IMR-90 (cell line): Measurements from ENCODE around the gene LZTS3. TPM values are rescaled to one million over a fixed set of nuclear protein-coding genes. Genes with fewer than 3 reads are reported as not detected.

Experiments used
- ATAC-seq: fragments of 200-7000 bp; cut with Tn5 transposase; 2 replicates; pipeline ENCODE4 v1.9.1; 2020; ENCODE audit warnings: low read depth, mild to moderate bottlenecking, moderate library complexity
- BruUV-seq: library from RNA; stranded (reverse); fragments of 400-500 nt; replicated peaks from 2 replicates; lab custom pipeline; 2021; lab: Mats Ljungman, UMichigan
- CTCF ChIA-PET: fragments of 300-600 bp; formaldehyde crosslinking; extraction: SDS; loops from one replicate; lab custom pipeline; 2021; ENCODE audit warnings: antibody characterized with exemption; lab: Yijun Ruan, JAX
- POLR2A ChIA-PET: fragments of 300-600 bp; sonication (Branson Sonifier 250); formaldehyde crosslinking; loops from one replicate; lab custom pipeline; 2022; ENCODE audit warnings: antibody characterized with exemption; ENCODE audit not compliant: unreplicated experiment; lab: Charles Lee
- DNase-seq: peaks from one replicate; pipeline ENCODE4 v3.0.0; 2013
- H2AFZ ChIP-seq: replicated peaks from 2 replicates; pipeline ENCODE3; 2013; ENCODE audit warnings: low read length, mild to moderate bottlenecking; ENCODE audit not compliant: poor library complexity
- H2AK5ac ChIP-seq: 2 replicates; pipeline ENCODE4 v1.6.1; 2013; ENCODE audit warnings: low read depth, low read length, inconsistent platforms
- H2AK9ac ChIP-seq: replicated peaks from 2 replicates; pipeline ENCODE3; 2013; ENCODE audit warnings: mild to moderate bottlenecking, low read depth, low read length, moderate library complexity; ENCODE audit not compliant: poor library complexity
- H2BK120ac ChIP-seq: 2 replicates; pipeline ENCODE4 v1.6.1; 2013; ENCODE audit warnings: low read depth, low read length, inconsistent platforms
- H2BK15ac ChIP-seq: 3 replicates; pipeline ENCODE4 v1.6.1; 2013; ENCODE audit warnings: low read depth, low read length, inconsistent platforms
- H2BK20ac ChIP-seq: 2 replicates; pipeline ENCODE4 v1.6.1; 2013; ENCODE audit warnings: low read depth, mild to moderate bottlenecking, inconsistent platforms, low read length, moderate library complexity
- H2BK5ac ChIP-seq: 2 replicates; pipeline ENCODE4 v1.6.1; 2013; ENCODE audit warnings: mild to moderate bottlenecking, low read depth, low read length, inconsistent platforms; ENCODE audit not compliant: poor library complexity, severe bottlenecking
- H3K14ac ChIP-seq: replicated peaks from 2 replicates; pipeline ENCODE4 v1.6.1; 2013; ENCODE audit warnings: low read depth, low read length, inconsistent platforms
- H3K18ac ChIP-seq: 2 replicates; pipeline ENCODE4 v1.6.1; 2013; ENCODE audit warnings: low read depth, low read length, control low read depth
- H3K23ac ChIP-seq: 2 replicates; pipeline ENCODE4 v1.6.1; 2013; ENCODE audit warnings: low read depth, low read length, inconsistent platforms
- H3K27ac ChIP-seq: 2 replicates; pipeline ENCODE4 v1.5.1; 2013; ENCODE audit warnings: mild to moderate bottlenecking, control low read depth, low read length; ENCODE audit not compliant: insufficient read depth
- H3K27me3 ChIP-seq: 2 replicates; pipeline ENCODE4 v1.6.1; 2013; ENCODE audit warnings: low read length; ENCODE audit not compliant: control insufficient read depth, insufficient read depth
- H3K36me3 ChIP-seq: 2 replicates; pipeline ENCODE4 v1.6.1; 2013; ENCODE audit warnings: low read length, mixed read lengths; ENCODE audit not compliant: control insufficient read depth, insufficient read depth
- H3K4ac ChIP-seq: 2 replicates; pipeline ENCODE4 v1.6.1; 2013; ENCODE audit warnings: low read depth, low read length, inconsistent platforms
- H3K4me1 ChIP-seq: 2 replicates; pipeline ENCODE4 v1.6.1; 2013; ENCODE audit warnings: low read length, mixed read lengths; ENCODE audit not compliant: control insufficient read depth, insufficient read depth
- H3K4me2 ChIP-seq: 2 replicates; pipeline ENCODE4 v1.6.1; 2013; ENCODE audit warnings: low read depth, mild to moderate bottlenecking, control low read depth, low read length, moderate library complexity
- H3K4me3 ChIP-seq: 2 replicates; pipeline ENCODE4 v1.5.1; 2013; ENCODE audit warnings: low read depth, mild to moderate bottlenecking, control low read depth, low read length, moderate library complexity; ENCODE audit not compliant: insufficient read depth
- H3K56ac ChIP-seq: 2 replicates; pipeline ENCODE4 v1.6.1; 2013; ENCODE audit warnings: low read length, inconsistent platforms; ENCODE audit not compliant: insufficient read depth; ENCODE audit errors: extremely low read depth
- H3K79me1 ChIP-seq, 2 experiments: 2 replicates each; pipeline ENCODE4 v1.6.1; 2013; ENCODE audit warnings: low read length in 2 of 2, inconsistent platforms in 1 of 2, low read depth in 1 of 2
- H3K9ac ChIP-seq: 2 replicates; pipeline ENCODE4 v1.6.1; 2013; ENCODE audit warnings: low read depth, low read length, control low read depth
- H3K9me1 ChIP-seq: 2 replicates; pipeline ENCODE4 v1.6.1; 2013; ENCODE audit warnings: low read length, inconsistent platforms; ENCODE audit not compliant: insufficient read depth
- H3K9me3 ChIP-seq: 2 replicates; pipeline ENCODE4 v1.6.1; 2013; ENCODE audit warnings: low read length; ENCODE audit not compliant: control insufficient read depth, insufficient read depth
- H4K20me1 ChIP-seq: 2 replicates; pipeline ENCODE4 v1.6.1; 2013; ENCODE audit warnings: low read length, inconsistent platforms; ENCODE audit not compliant: insufficient read depth
- H4K5ac ChIP-seq: 2 replicates; pipeline ENCODE4 v1.6.1; 2013; ENCODE audit warnings: mild to moderate bottlenecking, low read depth, low read length, control low read depth
- H4K8ac ChIP-seq, 2 experiments: 2 replicates each; pipeline ENCODE4 v1.6.1; 2013; ENCODE audit warnings: low read depth in 2 of 2, low read length in 2 of 2, control low read depth in 1 of 2, inconsistent platforms in 1 of 2
- H4K91ac ChIP-seq: 2 replicates; pipeline ENCODE4 v1.6.1; 2013; ENCODE audit warnings: low read depth, low read length, inconsistent platforms; ENCODE audit not compliant: insufficient read depth
- BHLHE40 ChIP-seq: fragments of 150-350 bp; IDR thresholded peaks from 2 replicates; pipeline ENCODE4 v1.6.1; 2016; ENCODE audit warnings: mild to moderate bottlenecking, low read depth, low read length
- CHD1 ChIP-seq: IDR thresholded peaks from 2 replicates; pipeline ENCODE4 v1.6.1; 2012; ENCODE audit warnings: low read depth, low read length, improper control_type of control experiment
- CTCF ChIP-seq: conservative IDR thresholded peaks from 2 replicates; pipeline ENCODE4 v1.5.1; 2012; ENCODE audit warnings: mild to moderate bottlenecking, low read depth, low read length, improper control_type of control experiment
- MAZ ChIP-seq: IDR thresholded peaks from 2 replicates; pipeline ENCODE4 v1.6.1; 2012; ENCODE audit warnings: low read depth, mild to moderate bottlenecking, low read length, improper control_type of control experiment, moderate library complexity, borderline replicate concordance
- NFE2L2 ChIP-seq: fragments of 150-350 bp; IDR thresholded peaks from 2 replicates; pipeline ENCODE4 v1.6.1; 2016; ENCODE audit warnings: low read depth, mild to moderate bottlenecking, low read length
- RFX5 ChIP-seq: IDR thresholded peaks from 2 replicates; pipeline ENCODE4 v1.8.0; 2012; ENCODE audit warnings: low read depth, mild to moderate bottlenecking, low read length, moderate library complexity
- USF2 ChIP-seq: fragments of 150-350 bp; IDR thresholded peaks from 2 replicates; pipeline ENCODE4 v1.6.1; 2017; ENCODE audit warnings: mild to moderate bottlenecking, antibody characterized with exemption, low read length, low read depth
- WGBS, 2 experiments: methylation state at CpG; one replicate each; pipeline versions ENCODE4 v1.1.5 to v1.1.7; 2013; ENCODE audit warnings: missing lambda C conversion rate in 2 of 2; ENCODE audit not compliant: insufficient read length in 1 of 2; ENCODE audit errors: extremely low coverage in 2 of 2; 5-methylcytosine and 5-hydroxymethylcytosine counted together
- dilution Hi-C: fragments of 300-500 bp; cut with HindIII; formaldehyde crosslinking; loops from one replicate; pipeline ENCODE4 v1.14.3; 2018; ENCODE audit warnings: low sequenced_read_pairs; ENCODE audit not compliant: unreplicated experiment
- in situ Hi-C: fragments of 300-500 bp; cut with MboI; formaldehyde crosslinking; loops from 3 replicates; pipeline ENCODE4 v1.14.3; 2019; ENCODE audit warnings: low sequenced_read_pairs, inconsistent platforms, mixed read lengths
- intact Hi-C: fragments of 100-400 bp; cut with micrococcal nuclease; formaldehyde crosslinking; loops from 2 replicates; pipeline ENCODE4 v1.10.0; 2022
- polyA plus RNA-seq, 3 experiments: library from polyadenylated mRNA; depleted of rRNA; stranded (reverse); fragments of >200 nt; gene quantifications; 2 replicates each; pipeline ENCODE4 v1.2.3, GENCODE V29; 2012; ENCODE audit warnings: low replicate concordance in 1 of 3
- total RNA-seq: library from RNA; depleted of rRNA; stranded (reverse); fragments of >200 nt; gene quantifications from 2 replicates; pipeline ENCODE4 v1.2.3, GENCODE V29; 2012

The LZTS3 gene
- total and polyA plus RNA-seq, 2 of the 4 experiments (the other 2 are of a cell fraction), result 1.4 to 3.2 TPM

GRCh38 chr20:3174442-3175261 lies 1.3 kb upstream of the LZTS3 start (continued):
- TF ChIP-seq CHD1 (no peak), BHLHE40 (no peak), RFX5 (no peak)

GRCh38 chr20:3173610-3174441 lies 477 bp upstream of the LZTS3 start:
- CTCF ChIA-PET, result no interaction called here
- peak overlapping the region; percentile 56 to 68 for H4K8ac ChIP-seq
- DNase-seq (peak; percentile 8), ATAC-seq (peak; percentile 97)
- TF ChIP-seq CTCF (0 out of 2 replicates have a peak, but pooled peaks have one; percentile 15), USF2 (peak; percentile 29; the same call in 1 of the 2 replicates), NFE2L2 (no peak), MAZ (peak; percentile 51; the same call in 1 of the 2 replicates)
- peak overlapping the region; percentile 80; the same call in 1 of the 2 replicates for H4K91ac ChIP-seq
- H4K20me1 ChIP-seq, result no peaks in the 10 kb centered on the region
- H3K27me3 ChIP-seq, result peaks cover 22% of the 10 kb centered on the region
- BruUV-seq, result no TSS peak
- peak overlapping the region; percentile 90 for H2AK9ac ChIP-seq
- H3K23ac ChIP-seq, result peak overlapping the region; percentile 96
- H2BK15ac ChIP-seq, result no peak overlapping the region; the same call in 2 of the 3 replicates
- peak overlapping the region; percentile 52; the same call in 1 of the 2 replicates for H4K5ac ChIP-seq
- peak overlapping the region; percentile 99 for H2AFZ ChIP-seq
- no peaks in the 10 kb centered on the region for H3K9me1 ChIP-seq
- peak overlapping the region; percentile 89 for H3K4me2 ChIP-seq
- dilution Hi-C loops, result no loop called here
- H2BK120ac ChIP-seq, result no peak overlapping the region; the same call in 1 of the 2 replicates
- H3K9ac ChIP-seq, result peak overlapping the region; percentile 75
- H2BK5ac ChIP-seq, result peak overlapping the region; percentile 36
- no peaks in the 10 kb centered on the region; the same call in 1 of the 2 replicates for H3K4me1 ChIP-seq
- WGBS, 2 experiments, result 2% methylated on average over 33 of the region's 84 CpGs; no CpG with 5 or more reads in 1 of the 2 experiments
- intact Hi-C loops, result no loop called here
- H3K56ac ChIP-seq, result peak overlapping the region; percentile 7; the same call in 1 of the 2 replicates
- H3K36me3 ChIP-seq, result no peaks in the 10 kb centered on the region
- POLR2A ChIA-PET, result no interaction called here
- H3K27ac ChIP-seq, result peak overlapping the region; percentile 13
- H3K9me3 ChIP-seq, result no peaks in the 10 kb centered on the region
- no peak overlapping the region for H2BK20ac ChIP-seq
- H3K4ac ChIP-seq, result peak overlapping the region; percentile 79
- H3K4me3 ChIP-seq, result peak overlapping the region; percentile 91
- peak overlapping the region; percentile 15; the same call in 1 of the 2 replicates for H2AK5ac ChIP-seq
- H3K79me1 ChIP-seq, result peaks cover 0 to 8% of the 10 kb centered on the region in 2 experiments; a peak in 2 of 4 replicates
- in situ Hi-C loops, result no loop called here
- peak overlapping the region; percentile 83 for H3K14ac ChIP-seq
- H3K18ac ChIP-seq, result peak overlapping the region; percentile 43
